ENCODE measurements around the gene PCP2. TPM values are rescaled to one million over a fixed set of nuclear protein-coding genes. Genes with fewer than 3 reads are reported as not detected.

Gene PCP2
- total RNA-seq, 4 donors from 2014 or later: 0.53 to 0.57 TPM; not detected in 2

GRCh38 chr19:7662657-7663056, 29.1 kb upstream of the PCP2 start:
- Histone ChIP-seq H3K4me3 (no peak overlapping the region), H3K4me1 (peaks cover 0 to 5% (median 0%) of the 10 kb centered on the region in 3 donors), H3K27ac (no peak overlapping the region), H3K27me3 (peaks cover 0 to 47% (median 0%) of the 10 kb centered on the region in 4 donors), H3K36me3 (no peaks in the 10 kb centered on the region), H3K9me3 (no peaks in the 10 kb centered on the region)
- DNase-seq: no peak
- WGBS, 2 donors: 56 to 73% methylated on average over 12 to 14 of the region's 14 CpGs
- intact Hi-C loops (cut with DNase I): no loop called here
- no peak for TF ChIP-seq POLR2A (IDR thresholded peaks at IDR 0.05)
- TF ChIP-seq CTCF (IDR thresholded peaks at IDR 0.05): no peak

GRCh38 chr19:7661744-7662538, 28.4 kb upstream of the PCP2 start:
- Histone ChIP-seq H3K27me3 (peaks cover 0 to 42% (median 0%) of the 10 kb centered on the region in 4 donors), H3K27ac (no peak overlapping the region), H3K4me1 (peaks cover 0 to 10% (median 0%) of the 10 kb centered on the region in 3 donors), H3K36me3 (no peaks in the 10 kb centered on the region), H3K9me3 (no peaks in the 10 kb centered on the region), H3K4me3 (no peak overlapping the region)
- TF ChIP-seq CTCF (IDR thresholded peaks at IDR 0.05) (no peak), POLR2A (IDR thresholded peaks at IDR 0.05) (no peak)
- WGBS, 2 donors: 62 to 68% methylated on average over 7 to 8 of the region's 8 CpGs
- intact Hi-C loops (cut with DNase I): no loop called here
- no peak for DNase-seq

- Histone ChIP-seq H3K4me3 (no peak overlapping the region), H3K36me3 (no peaks in the 10 kb centered on the region), H3K27ac (no peak overlapping the region), H3K27me3 (peaks cover 0 to 16% (median 0%) of the 10 kb centered on the region in 4 donors), H3K4me1 (peaks cover 0 to 17% (median 0%) of the 10 kb centered on the region in 3 donors), H3K9me3 (no peaks in the 10 kb centered on the region)
- 24 to 27% methylated on average over 5 to 6 of the region's 9 CpGs for WGBS, 2 donors
- intact Hi-C loops (cut with DNase I): no loop called here
- TF ChIP-seq CTCF (IDR thresholded peaks at IDR 0.05): no peak
- TF ChIP-seq POLR2A (IDR thresholded peaks at IDR 0.05): no peak
- no peak for DNase-seq
Measured at GRCh38 chr19:7658219-7658686, 24.7 kb upstream of the PCP2 start.

- intact Hi-C loops (cut with DNase I): no loop called here
- peak overlapping the region in 1 of 4 donors; percentile 33 for H3K27ac ChIP-seq
- no peak for DNase-seq
Measured at GRCh38 chr19:7657131-7657751, 23.7 kb upstream of the PCP2 start.

More at GRCh38 chr19:7657131-7657751, 23.7 kb upstream of the PCP2 start:
- Histone ChIP-seq H3K27me3 (peaks cover 0 to 12% (median 0%) of the 10 kb centered on the region in 4 donors), H3K4me3 (no peak overlapping the region), H3K9me3 (no peaks in the 10 kb centered on the region), H3K4me1 (peaks cover 0 to 22% (median 4%) of the 10 kb centered on the region in 3 donors), H3K36me3 (no peaks in the 10 kb centered on the region)
- whole genome bisulfite sequencing, 2 donors: 27 to 31% methylated on average over 10 to 12 of the region's 14 CpGs
- TF ChIP-seq CTCF (IDR thresholded peaks at IDR 0.05): no peak
- TF ChIP-seq POLR2A (IDR thresholded peaks at IDR 0.05): no peak

Measured in esophagus squamous epithelium (tissue), 5 donors.